Mucosa of rectum (tissue), 2 donors: ENCODE results near the gene PPM1A.
A peak's percentile ranks its signal among the peaks of the same experiment; 100 is the strongest.
"Not testable (repeated sequence)": the region's sequence is repeated elsewhere in the genome, so short reads cannot be mapped to it uniquely, and the experiment has no call there.

Experiments
- H3K27ac ChIP-seq, 2 donors: one replicate each; pipeline ENCODE4 v1.7.0; 2013; ENCODE audit warnings: inconsistent platforms in 2 of 2, low read depth in 2 of 2, low read length in 2 of 2
- H3K27me3 ChIP-seq, 2 donors: one replicate each; pipeline ENCODE4 v1.7.0; 2013; ENCODE audit warnings: low read length in 2 of 2; ENCODE audit not compliant: control insufficient read depth in 2 of 2, insufficient read depth in 2 of 2
- H3K36me3 ChIP-seq, 2 donors: one replicate each; pipeline ENCODE4 v1.7.0; 2013; ENCODE audit warnings: low read length in 2 of 2; ENCODE audit not compliant: control insufficient read depth in 2 of 2, insufficient read depth in 2 of 2
- H3K4me1 ChIP-seq, 2 donors: one replicate each; pipeline ENCODE4 v1.7.0; 2013; ENCODE audit warnings: low read length in 2 of 2, mild to moderate bottlenecking in 1 of 2; ENCODE audit not compliant: control insufficient read depth in 2 of 2, insufficient read depth in 2 of 2
- H3K4me3 ChIP-seq, 2 donors: one replicate each; pipeline ENCODE4 v1.7.0; 2013; ENCODE audit warnings: low read length in 2 of 2
- H3K9ac ChIP-seq, 2 donors: one replicate each; pipeline ENCODE4 v1.7.0; 2013; ENCODE audit warnings: low read length in 2 of 2, low read depth in 1 of 2, mild to moderate bottlenecking in 1 of 2
- H3K9me3 ChIP-seq, 2 donors: one replicate each; pipeline ENCODE4 v1.7.0; 2013; ENCODE audit warnings: low read length in 2 of 2; ENCODE audit not compliant: control insufficient read depth in 2 of 2
- donor health status: healthy.
- donor health status: Normal muscosa, but diverticular disease.

The PPM1A gene

DNA sequence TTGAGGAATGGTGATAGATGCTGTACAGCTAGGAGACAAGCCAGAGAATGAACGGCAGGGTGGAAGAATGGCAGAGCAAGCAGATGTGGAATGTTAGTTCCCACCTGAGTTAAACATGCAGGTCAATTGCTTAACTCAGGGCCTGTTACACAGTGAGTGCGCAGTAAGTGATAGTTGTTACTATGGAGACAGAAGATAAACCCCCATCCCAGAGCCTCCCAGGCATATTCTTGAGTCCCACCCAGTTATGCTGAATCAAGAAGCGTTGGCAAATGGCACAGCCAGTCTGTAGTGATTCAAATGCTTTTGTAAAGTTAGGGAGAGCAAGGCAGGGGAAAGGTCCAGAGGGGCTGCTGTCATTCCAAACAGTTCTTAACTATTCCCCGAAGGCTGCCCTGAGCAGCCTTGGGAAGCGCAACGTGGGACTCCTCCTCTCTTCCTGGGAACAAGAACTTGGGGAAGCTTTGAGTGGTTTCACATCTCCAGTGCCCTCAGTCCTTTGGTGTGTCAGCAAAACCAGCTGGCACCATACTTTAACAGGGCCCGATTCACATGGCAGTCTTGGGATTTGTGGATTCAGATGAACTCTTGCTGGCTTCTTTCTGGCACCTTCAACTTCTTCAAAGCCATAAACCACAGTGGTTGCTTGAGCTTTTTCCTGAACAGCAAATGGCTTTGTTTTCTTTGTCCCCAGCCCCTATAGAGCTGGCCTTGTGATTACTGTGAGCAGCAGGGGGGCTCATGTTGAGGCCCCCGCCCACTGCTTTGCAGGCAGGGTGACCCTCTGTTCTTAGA lies 66.4 kb downstream of the PPM1A start:
- Histone ChIP-seq H3K4me1 (no peaks in the 10 kb centered on the region), H3K36me3 (no peaks in the 10 kb centered on the region), H3K9me3 (no peaks in the 10 kb centered on the region), H3K9ac (no peak overlapping the region), H3K4me3 (no peak overlapping the region), H3K27me3 (peaks cover 0 to 2% of the 10 kb centered on the region in 2 donors), H3K27ac (no peak overlapping the region)

DNA sequence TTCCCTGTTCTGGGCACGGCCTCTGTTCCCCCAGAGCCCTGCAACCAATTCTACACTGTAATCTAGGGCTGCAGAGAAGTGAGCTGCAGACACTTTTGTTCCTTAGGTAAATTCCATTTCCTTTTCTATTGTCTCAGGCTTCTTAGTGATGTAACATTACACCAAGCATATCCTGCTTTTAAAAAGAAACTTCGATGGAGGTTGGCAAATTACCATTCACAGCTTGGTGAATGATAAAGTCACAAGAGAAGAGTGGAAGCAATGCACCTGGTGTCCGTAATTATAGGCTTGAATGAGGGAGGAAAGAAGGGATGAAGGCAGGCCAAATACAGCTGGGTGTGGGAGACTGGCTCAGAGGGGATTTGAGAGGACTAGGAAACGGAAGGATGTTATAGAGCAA lies 68.6 kb downstream of the PPM1A start:
- Histone ChIP-seq H3K4me3 (no peak overlapping the region), H3K27me3 (peaks cover 0 to 2% of the 10 kb centered on the region in 2 donors), H3K4me1 (no peaks in the 10 kb centered on the region), H3K9ac (no peak overlapping the region), H3K9me3 (no peaks in the 10 kb centered on the region), H3K36me3 (no peaks in the 10 kb centered on the region), H3K27ac (no peak overlapping the region)

DNA sequence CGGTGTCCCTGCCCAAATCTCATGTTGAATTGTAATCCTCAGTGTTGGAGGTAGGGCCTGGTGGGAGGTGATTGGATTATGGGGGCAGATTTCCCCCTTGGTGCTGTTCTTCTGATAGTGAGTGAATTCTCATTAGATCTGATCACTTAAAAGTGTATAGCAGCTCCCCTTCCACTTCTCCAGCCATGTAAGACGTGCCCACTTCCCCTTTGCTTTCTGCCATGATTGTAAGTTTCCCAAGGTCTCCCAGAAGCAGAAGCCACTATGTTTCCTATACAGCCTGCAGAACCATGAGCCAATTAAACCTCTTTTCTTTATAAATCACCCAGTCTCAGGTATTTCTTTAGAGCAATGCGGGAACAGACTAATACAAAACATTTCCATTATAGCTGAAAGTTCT lies 71.8 kb downstream of the PPM1A start:
- not testable (repeated sequence) for H3K4me1 ChIP-seq, H3K27ac ChIP-seq, H3K36me3 ChIP-seq, H3K9me3 ChIP-seq, H3K27me3 ChIP-seq, H3K9ac ChIP-seq, H3K4me3 ChIP-seq

DNA sequence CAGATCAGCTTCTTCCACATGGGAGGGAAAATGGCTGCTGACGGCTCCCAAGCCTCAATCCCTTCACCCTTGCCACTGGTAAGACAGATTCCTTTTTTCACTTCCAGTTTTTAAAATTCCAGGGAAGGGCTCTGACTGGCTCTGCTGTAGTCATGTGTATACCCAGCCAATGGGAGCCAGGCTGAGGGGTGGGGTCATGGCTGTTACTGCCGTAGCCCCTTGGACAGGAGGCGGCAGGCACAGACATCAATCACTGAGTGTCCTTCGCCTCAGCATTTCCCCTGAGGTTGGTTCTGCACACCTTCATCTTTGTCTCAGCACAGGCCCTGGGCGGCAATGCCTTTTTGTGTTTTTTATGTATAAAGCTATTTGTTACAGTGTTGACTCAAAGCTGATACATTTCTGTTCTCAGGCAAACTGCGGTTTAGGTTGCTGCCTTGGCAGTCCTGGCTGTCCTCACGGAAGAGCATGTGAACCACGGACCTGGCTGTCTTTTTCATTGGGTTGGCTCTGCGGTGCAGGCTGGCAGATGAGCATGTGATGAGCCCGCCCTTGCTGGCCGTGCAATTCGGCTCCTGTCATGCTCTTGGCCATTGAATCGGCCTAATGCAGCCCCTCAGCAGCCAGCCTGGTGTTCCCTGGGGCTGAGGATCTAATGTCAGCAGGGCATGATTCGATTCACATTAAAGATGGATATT lies 74.3 kb downstream of the PPM1A start:
- H3K4me1 ChIP-seq, result peaks cover 6 to 7% of the 10 kb centered on the region in 2 donors
- no peak overlapping the region for H3K4me3 ChIP-seq
- H3K9ac ChIP-seq, result no peak overlapping the region
- H3K36me3 ChIP-seq, result no peaks in the 10 kb centered on the region
- H3K9me3 ChIP-seq, result no peaks in the 10 kb centered on the region
- H3K27me3 ChIP-seq, result peaks cover 0 to 5% of the 10 kb centered on the region in 2 donors
- H3K27ac ChIP-seq, result no peak overlapping the region

DNA sequence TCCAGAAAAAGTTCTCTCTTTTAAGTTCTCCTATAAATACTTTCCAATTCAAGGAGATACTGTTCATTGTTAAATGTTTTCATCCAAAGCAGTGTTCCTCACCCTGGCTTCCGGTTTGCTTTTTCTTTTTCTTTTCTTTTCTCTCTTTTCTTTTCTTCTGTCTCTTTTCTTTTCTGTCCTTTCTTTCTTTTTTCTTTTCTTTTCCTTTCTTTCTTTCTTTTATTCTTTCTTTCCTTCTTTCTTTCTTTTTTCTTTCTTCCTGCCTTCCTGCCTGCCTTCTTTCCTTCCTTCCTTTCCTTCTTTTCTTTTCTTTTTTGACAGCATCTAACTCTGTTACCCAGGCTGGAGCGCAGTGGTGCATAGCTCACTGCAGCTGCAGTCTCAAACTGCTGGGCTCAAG lies 75.8 kb downstream of the PPM1A start:
- Histone ChIP-seq H3K4me3 (no peak overlapping the region), H3K27me3 (peaks cover 0 to 3% of the 10 kb centered on the region in 2 donors), H3K9me3 (no peaks in the 10 kb centered on the region), H3K9ac (no peak overlapping the region), H3K4me1 (peaks cover 6 to 7% of the 10 kb centered on the region in 2 donors), H3K27ac (no peak overlapping the region), H3K36me3 (no peaks in the 10 kb centered on the region)

GRCh38 chr14:60326274-60326673 lies 77.3 kb downstream of the PPM1A start:
- H3K9me3 ChIP-seq, result no peaks in the 10 kb centered on the region
- peaks cover 3% of the 10 kb centered on the region in 2 donors for H3K27me3 ChIP-seq
- H3K27ac ChIP-seq, result no peak overlapping the region
- H3K9ac ChIP-seq, result no peak overlapping the region
- no peak overlapping the region for H3K4me3 ChIP-seq
- H3K4me1 ChIP-seq, result peaks cover 6 to 10% of the 10 kb centered on the region in 2 donors
- H3K36me3 ChIP-seq, result no peaks in the 10 kb centered on the region

- H3K36me3 ChIP-seq, result no peaks in the 10 kb centered on the region
- H3K27ac ChIP-seq, result no peak overlapping the region
- peak overlapping the region; percentile 62 to 76 for H3K4me3 ChIP-seq
- peaks cover 3% of the 10 kb centered on the region in 2 donors for H3K27me3 ChIP-seq
- H3K4me1 ChIP-seq, result peaks cover 9 to 10% of the 10 kb centered on the region in 2 donors
- no peaks in the 10 kb centered on the region for H3K9me3 ChIP-seq
- peak overlapping the region; percentile 38 to 43 for H3K9ac ChIP-seq
Observed at GRCh38 chr14:60327447-60328331, 78.7 kb downstream of the PPM1A start.

DNA sequence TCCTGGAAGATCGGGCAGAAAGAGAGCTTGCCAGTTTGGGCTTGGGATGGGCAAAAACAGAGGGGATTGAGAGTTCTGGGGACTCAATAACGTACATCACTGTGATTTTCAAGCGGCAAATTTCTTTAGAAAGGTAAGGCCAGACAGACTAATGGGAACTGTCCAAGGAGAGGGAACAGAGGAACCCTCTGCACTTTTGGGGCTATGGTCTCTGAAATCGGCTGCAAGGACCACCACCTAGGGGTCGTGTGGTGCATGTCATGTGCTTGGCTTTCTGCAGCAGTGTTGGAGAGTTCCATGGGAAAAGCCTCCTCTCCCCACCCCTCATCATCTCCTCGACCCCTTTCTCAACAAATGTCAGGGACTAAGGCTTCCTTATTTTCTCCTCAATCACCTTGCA lies 79.6 kb downstream of the PPM1A start:
- Histone ChIP-seq H3K9me3 (no peaks in the 10 kb centered on the region), H3K4me3 (no peak overlapping the region), H3K27me3 (peaks cover 3% of the 10 kb centered on the region in 2 donors), H3K36me3 (no peaks in the 10 kb centered on the region), H3K4me1 (peaks cover 9 to 10% of the 10 kb centered on the region in 2 donors), H3K9ac (no peak overlapping the region), H3K27ac (no peak overlapping the region)

DNA sequence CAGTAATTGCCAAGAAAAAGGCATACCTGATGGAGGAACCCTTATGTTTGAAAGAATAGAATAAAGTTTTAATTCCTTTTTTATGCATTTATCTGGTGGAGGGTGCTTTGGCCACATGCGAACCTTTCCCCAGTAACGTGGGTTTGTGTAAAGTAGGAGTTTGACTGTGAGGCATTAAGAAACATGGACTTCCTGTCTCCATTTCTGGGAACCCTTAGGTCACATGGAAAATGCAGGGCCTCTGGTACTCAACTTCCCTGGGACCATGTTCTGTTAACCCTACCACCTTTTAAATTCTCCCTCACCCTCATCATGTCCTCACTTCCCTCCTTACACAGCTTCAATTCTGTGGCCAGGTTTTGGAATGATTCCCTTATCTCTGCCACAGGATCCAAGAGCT lies 80.3 kb downstream of the PPM1A start:
- Histone ChIP-seq H3K4me1 (peaks cover 9 to 10% of the 10 kb centered on the region in 2 donors), H3K4me3 (no peak overlapping the region), H3K9me3 (no peaks in the 10 kb centered on the region), H3K27me3 (peaks cover 3 to 5% of the 10 kb centered on the region in 2 donors), H3K36me3 (no peaks in the 10 kb centered on the region), H3K9ac (no peak overlapping the region), H3K27ac (no peak overlapping the region)
